ENCODE results near the gene ADGRG6. TPM values are rescaled to one million over a fixed set of nuclear protein-coding genes. Genes with fewer than 3 reads are reported as not detected.

Gene ADGRG6
- total and polyA plus RNA-seq, 10 of the 15 experiments (the other 5 are each of a cell fraction or from before 2014, with no cell fraction given): 0.01 to 0.24 (median 0.13) TPM; not detected in 7

- H3K27ac ChIP-seq (ENCODE audit: control insufficient read depth, insufficient read depth): no peak overlapping the region
- H3K9me3 ChIP-seq (replicated peaks; ENCODE audit: control insufficient read depth, insufficient read depth, low read length): no peaks in the 10 kb centered on the region
- H3K27me3 ChIP-seq (replicated peaks in 1 of 2; ENCODE audit: control insufficient read depth in 2 of 2, insufficient read depth in 2 of 2, low read length in 1 of 2): no peaks in the 10 kb centered on the region
- H3K79me2 ChIP-seq (ENCODE audit: control insufficient read depth, insufficient read depth, low read length): no peaks in the 10 kb centered on the region
- ATAC-seq (no peak), FAIRE-seq (no peak), DNase-seq (ENCODE audit: low read depth, low spot score) (no peak)
- intact Hi-C loops (cut with micrococcal nuclease; ENCODE audit: unreplicated experiment): no loop called here
- ChIA-PET SMC1A (ENCODE audit: uncharacterized antibody, unreplicated experiment) (no interaction called here), RAD21 (ENCODE audit: unreplicated experiment) (no interaction called here), POLR2A (no interaction called here), CTCF (no interaction called here)
- H3K4me3 ChIP-seq: no peak overlapping the region
- no peak overlapping the region for H3K9ac ChIP-seq (ENCODE audit: control insufficient read depth, insufficient read depth, low read length)
- H4K20me1 ChIP-seq (ENCODE audit: control insufficient read depth, insufficient read depth): no peaks in the 10 kb centered on the region
- no TSS peak for BruUV-seq (replicated peaks)
- H3K36me3 ChIP-seq (ENCODE audit: control insufficient read depth in 2 of 2, insufficient read depth in 2 of 2, low read length in 1 of 2): no peaks in the 10 kb centered on the region
- in situ Hi-C loops (cut with MboI): no loop called here
- H3K4me2 ChIP-seq (ENCODE audit: control insufficient read depth, insufficient read depth): no peak overlapping the region
- TF ChIP-seq BACH1 (IDR thresholded peaks at IDR 0.05; ENCODE audit: borderline replicate concordance) (no peak), RUNX3 (IDR thresholded peaks at IDR 0.05; ENCODE audit: low read length) (no peak), EP300 (IDR thresholded peaks at IDR 0.05; ENCODE audit: borderline replicate concordance in 1 of 2, control insufficient read depth in 1 of 2, low read depth in 2 of 2, low read length in 2 of 2) (no peak), POU2F2 (IDR thresholded peaks at IDR 0.05; ENCODE audit: borderline replicate concordance, low read depth, low read length) (no peak), RBBP5 (conservative IDR thresholded peaks at IDR 0.05) (no peak), RB1 (IDR thresholded peaks at IDR 0.05; ENCODE audit: borderline replicate concordance) (no peak), CHD2 (IDR thresholded peaks at IDR 0.05; ENCODE audit: borderline replicate concordance, low read depth, low read length) (no peak), ATF2 (IDR thresholded peaks at IDR 0.05; ENCODE audit: low read length) (no peak), SMAD1 (IDR thresholded peaks at IDR 0.05; ENCODE audit: low read depth, partially characterized antibody) (no peak), USF1 (IDR thresholded peaks at IDR 0.05; ENCODE audit: borderline replicate concordance, extremely low read length, insufficient read depth, low read depth, low read length) (no peak), ELK1 (IDR thresholded peaks at IDR 0.05; ENCODE audit: low read depth, low read length) (no peak)
- H3K4me1 ChIP-seq (ENCODE audit: control insufficient read depth, insufficient read depth, low read length): no peaks in the 10 kb centered on the region
- H2AFZ ChIP-seq (ENCODE audit: control insufficient read depth, low read depth, low read length): no peak overlapping the region
These were observed 41.2 kb downstream of the ADGRG6 start for GRCh38 chr6:142342986-142343385.
